ENCODE results near the gene CAMK2A. TPM values are rescaled to one million over a fixed set of nuclear protein-coding genes. Genes with fewer than 3 reads are reported as not detected.

The CAMK2A gene
- total RNA-seq, 4 donors from 2014 or later = 32.0 to 78.1 (median 48.6) TPM

GRCh38 chr5:150217038-150217437 lies 72.5 kb downstream of the CAMK2A start:
- no peaks in the 10 kb centered on the region for H3K36me3 ChIP-seq
- ATAC-seq (no peak), DNase-seq (no peak)
- no peak for TF ChIP-seq CTCF (IDR thresholded peaks at IDR 0.05 in 4 of 5, conservative IDR thresholded peaks at IDR 0.05 in 1 of 5)
- TF ChIP-seq POLR2A (IDR thresholded peaks at IDR 0.05) = no peak
- in situ Hi-C loops (cut with MboI; ENCODE audit: low sequenced_read_pairs in 4 of 4) = loop anchor here in 2 of 4 donors (5.0 to 25.0 kb wide), 2 partner anchors 55 to 180 kb away; no protein-coding TSS in a partner anchor
- intact Hi-C loops (cut with DNase I; ENCODE audit: low total_unique reads) = no loop called here
- no peak overlapping the region for H3K4me3 ChIP-seq
- H3K4me1 ChIP-seq = peaks cover 0 to 7% of the 10 kb centered on the region in 2 donors
- no peak overlapping the region for H3K27ac ChIP-seq
- H3K27me3 ChIP-seq = no peaks in the 10 kb centered on the region
- no peaks in the 10 kb centered on the region for H3K9me3 ChIP-seq

- H3K27me3 ChIP-seq = no peaks in the 10 kb centered on the region
- intact Hi-C loops (cut with DNase I; ENCODE audit: low total_unique reads) (no loop called here), in situ Hi-C loops (cut with MboI; ENCODE audit: low sequenced_read_pairs in 4 of 4) (loop anchor here in 2 of 4 donors (5.0 to 25.0 kb wide), 2 partner anchors 54 to 179 kb away; no protein-coding TSS in a partner anchor)
- ATAC-seq (no peak), DNase-seq (no peak)
- H3K9me3 ChIP-seq = no peaks in the 10 kb centered on the region
- TF ChIP-seq CTCF (IDR thresholded peaks at IDR 0.05 in 4 of 5, conservative IDR thresholded peaks at IDR 0.05 in 1 of 5) (no peak), POLR2A (IDR thresholded peaks at IDR 0.05) (no peak)
- no peak overlapping the region for H3K27ac ChIP-seq
- H3K4me3 ChIP-seq = no peak overlapping the region
- peaks cover 0 to 7% of the 10 kb centered on the region in 2 donors for H3K4me1 ChIP-seq
- no peaks in the 10 kb centered on the region for H3K36me3 ChIP-seq
These were observed 73.3 kb downstream of the CAMK2A start for GRCh38 chr5:150215979-150216944.

- intact Hi-C loops (cut with DNase I; ENCODE audit: low total_unique reads) (no loop called here), in situ Hi-C loops (cut with MboI; ENCODE audit: low sequenced_read_pairs in 4 of 4) (loop anchor here in 2 of 4 donors (5.0 to 25.0 kb wide), 2 partner anchors 52 to 177 kb away; no protein-coding TSS in a partner anchor)
- no peak overlapping the region for H3K4me3 ChIP-seq
- DNase-seq = no peak
- peak in 1 of 5 experiments; percentile 19 for TF ChIP-seq CTCF (IDR thresholded peaks at IDR 0.05 in 4 of 5, conservative IDR thresholded peaks at IDR 0.05 in 1 of 5)
- TF ChIP-seq POLR2A (IDR thresholded peaks at IDR 0.05) = no peak
- no peaks in the 10 kb centered on the region for H3K36me3 ChIP-seq
- H3K4me1 ChIP-seq = peaks cover 0 to 7% of the 10 kb centered on the region in 2 donors
- H3K27me3 ChIP-seq = no peaks in the 10 kb centered on the region
- peak overlapping the region in 3 of 4 donors; percentile 22 to 31 (median 29) for H3K27ac ChIP-seq
- no peaks in the 10 kb centered on the region for H3K9me3 ChIP-seq
- ATAC-seq = no peak
These were observed 75.3 kb downstream of the CAMK2A start for GRCh38 chr5:150214289-150214688.

GRCh38 chr5:150213530-150213929 lies 76.0 kb downstream of the CAMK2A start:
- Histone ChIP-seq H3K27ac (peak overlapping the region in 2 of 4 donors; percentile 29 to 31), H3K4me1 (peaks cover 0 to 6% of the 10 kb centered on the region in 2 donors), H3K9me3 (no peaks in the 10 kb centered on the region), H3K27me3 (no peaks in the 10 kb centered on the region), H3K4me3 (no peak overlapping the region), H3K36me3 (no peaks in the 10 kb centered on the region)
- in situ Hi-C loops (cut with MboI; ENCODE audit: low sequenced_read_pairs in 4 of 4) (loop anchor here in 2 of 4 donors (5.0 to 25.0 kb wide), 2 partner anchors 51 to 176 kb away; no protein-coding TSS in a partner anchor), intact Hi-C loops (cut with DNase I; ENCODE audit: low total_unique reads) (no loop called here)
- DNase-seq (no peak), ATAC-seq (no peak)
- TF ChIP-seq POLR2A (IDR thresholded peaks at IDR 0.05) (no peak), CTCF (IDR thresholded peaks at IDR 0.05 in 4 of 5, conservative IDR thresholded peaks at IDR 0.05 in 1 of 5) (no peak)

Measured in gastrocnemius medialis (tissue), 4 donors.